ENCODE data around the gene HOXB4.

Gene HOXB4

DNA sequence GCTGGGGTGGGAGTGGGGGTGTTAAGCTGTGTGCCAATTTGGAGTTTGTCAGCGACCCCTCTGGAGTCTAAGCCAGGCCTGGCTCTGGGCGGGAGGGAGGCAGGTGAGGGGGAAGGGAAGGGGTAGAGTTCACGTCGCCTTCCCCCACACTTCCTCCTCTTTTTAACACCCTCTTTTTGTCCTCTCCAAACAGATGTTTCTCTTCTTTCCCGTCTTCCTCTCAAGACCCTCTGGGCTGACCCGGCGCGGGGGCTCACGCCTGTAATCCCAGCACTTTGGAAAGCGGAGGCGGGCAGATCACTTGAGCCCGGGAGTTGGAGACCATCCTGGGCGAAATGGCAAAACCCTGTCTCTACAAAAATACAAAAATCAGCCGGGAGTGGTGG lies 50.6 kb downstream of the HOXB4 start:
- no peak for DNase-seq

DNA sequence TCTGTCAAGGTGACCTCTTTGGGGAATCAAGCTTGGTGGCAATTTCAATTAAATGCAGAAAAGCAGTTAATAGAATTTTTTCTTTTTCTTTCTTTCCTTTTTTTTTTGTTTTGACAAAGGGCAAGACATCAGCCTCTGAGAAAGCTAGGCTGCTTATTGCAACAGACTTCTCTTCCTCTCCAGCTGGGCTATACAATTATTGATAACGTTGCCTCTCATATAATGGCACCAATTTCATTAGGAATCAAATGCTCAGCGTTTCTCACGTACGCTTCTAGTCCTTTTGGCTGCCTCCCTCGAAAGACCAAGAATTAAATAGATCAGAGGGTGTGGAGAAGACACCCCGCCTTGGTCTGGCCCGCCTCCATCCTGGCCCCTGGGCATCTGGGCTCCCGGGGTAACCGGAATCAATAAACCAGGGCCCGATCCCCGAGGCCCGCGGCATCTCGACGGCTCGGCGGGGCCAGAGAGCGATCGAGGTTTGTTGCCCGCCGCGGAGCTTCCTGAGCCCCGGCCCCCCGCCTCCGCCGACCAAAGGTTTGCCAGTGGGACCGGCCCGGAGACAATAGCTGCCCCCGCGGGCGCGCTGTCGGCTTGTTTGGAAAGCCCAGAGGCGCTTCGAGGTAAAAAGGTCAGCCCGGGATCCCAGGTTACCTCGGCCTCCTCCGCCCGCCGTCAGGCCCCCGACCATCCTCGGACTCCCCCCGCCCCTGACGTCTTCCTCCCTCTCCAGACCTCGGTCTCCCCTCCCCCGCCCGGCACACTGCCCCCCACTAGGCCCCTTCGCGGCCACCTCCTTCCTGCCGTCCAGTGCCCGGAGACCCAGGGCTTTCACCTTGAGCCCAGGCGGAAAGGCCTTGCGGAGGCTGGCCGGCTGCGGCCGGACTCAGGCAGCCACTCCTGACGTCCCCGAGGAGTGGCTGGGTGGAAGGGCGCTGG lies 51.3 kb downstream of the HOXB4 start:
- no peak for DNase-seq
